RWPE2 (cell line): ENCODE measurements around the gene SLC39A11.

ENCODE experiments used
- ATAC-seq: fragments of 200-7000 bp; cut with Tn5 transposase; 3 replicates; pipeline ENCODE4 v1.9.1; 2021; ENCODE audit warnings: low read depth
- DNase-seq: peaks from one replicate; pipeline ENCODE4 v3.0.0-alpha.2; 2020; ENCODE audit warnings: low spot score
- H3K27ac ChIP-seq: fragments of 450-650 bp; 2 replicates; pipeline ENCODE4 v1.5.1; 2017; ENCODE audit warnings: mild to moderate bottlenecking; ENCODE audit not compliant: poor library complexity, severe bottlenecking
- H3K27me3 ChIP-seq: fragments of 250-450 bp; sonication (Bioruptor Pico); 2 replicates; pipeline ENCODE4 v1.5.1; 2021; ENCODE audit warnings: mild to moderate bottlenecking, moderate library complexity; ENCODE audit not compliant: insufficient read depth, poor library complexity, severe bottlenecking
- H3K36me3 ChIP-seq: fragments of 250-450 bp; sonication (Bioruptor Pico); 2 replicates; pipeline ENCODE4 v1.5.1; 2020; ENCODE audit warnings: low read depth, mild to moderate bottlenecking, moderate library complexity
- H3K4me1 ChIP-seq: fragments of 250-450 bp; sonication (Bioruptor Pico); 2 replicates; pipeline ENCODE4 v1.5.1; 2021; ENCODE audit warnings: mild to moderate bottlenecking, moderate library complexity; ENCODE audit not compliant: insufficient read depth, poor library complexity, severe bottlenecking
- H3K4me3 ChIP-seq: fragments of 250-450 bp; sonication (Bioruptor Pico); 2 replicates; pipeline ENCODE4 v1.5.1; 2021; ENCODE audit warnings: mild to moderate bottlenecking, moderate library complexity; ENCODE audit not compliant: severe bottlenecking
- H3K9me3 ChIP-seq: fragments of 250-450 bp; sonication (Bioruptor Pico); 2 replicates; pipeline ENCODE4 v1.5.1; 2021; ENCODE audit warnings: mild to moderate bottlenecking, moderate library complexity; ENCODE audit not compliant: severe bottlenecking
- TF ChIP-seq, protein P1 (sequence below): fragments of 450-650 bp; IDR thresholded peaks from one replicate; pipeline ENCODE4 v1.5.1; 2017; ENCODE audit warnings: mild to moderate bottlenecking, moderate library complexity; ENCODE audit not compliant: poor library complexity, severe bottlenecking

SLC39A11 gene

DNA sequence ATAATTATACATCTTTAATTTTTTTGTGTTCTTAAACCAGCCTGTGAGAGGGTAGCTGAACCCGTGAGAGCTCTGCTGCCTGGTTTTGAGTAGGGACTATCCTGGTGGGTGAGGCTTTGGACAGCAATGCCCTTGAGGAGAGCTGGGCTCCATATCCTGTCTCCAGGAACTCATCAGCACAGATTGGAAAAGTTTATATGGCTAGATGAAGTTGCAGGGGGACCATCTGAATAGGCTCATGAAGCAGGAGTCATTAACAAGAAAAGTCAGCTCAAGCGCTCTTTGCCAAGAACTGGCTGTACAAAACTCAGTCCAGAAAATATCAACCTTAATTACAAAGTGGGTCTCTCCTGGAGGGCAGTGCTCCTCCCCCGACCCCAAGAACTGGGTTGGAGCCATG lies 38.5 kb upstream of the SLC39A11 start:
- no peak overlapping the region for H3K27ac ChIP-seq
- H3K9me3 ChIP-seq = no peaks in the 10 kb centered on the region
- no peak for ATAC-seq
- no peaks in the 10 kb centered on the region for H3K27me3 ChIP-seq
- TF ChIP-seq, protein P1, sequence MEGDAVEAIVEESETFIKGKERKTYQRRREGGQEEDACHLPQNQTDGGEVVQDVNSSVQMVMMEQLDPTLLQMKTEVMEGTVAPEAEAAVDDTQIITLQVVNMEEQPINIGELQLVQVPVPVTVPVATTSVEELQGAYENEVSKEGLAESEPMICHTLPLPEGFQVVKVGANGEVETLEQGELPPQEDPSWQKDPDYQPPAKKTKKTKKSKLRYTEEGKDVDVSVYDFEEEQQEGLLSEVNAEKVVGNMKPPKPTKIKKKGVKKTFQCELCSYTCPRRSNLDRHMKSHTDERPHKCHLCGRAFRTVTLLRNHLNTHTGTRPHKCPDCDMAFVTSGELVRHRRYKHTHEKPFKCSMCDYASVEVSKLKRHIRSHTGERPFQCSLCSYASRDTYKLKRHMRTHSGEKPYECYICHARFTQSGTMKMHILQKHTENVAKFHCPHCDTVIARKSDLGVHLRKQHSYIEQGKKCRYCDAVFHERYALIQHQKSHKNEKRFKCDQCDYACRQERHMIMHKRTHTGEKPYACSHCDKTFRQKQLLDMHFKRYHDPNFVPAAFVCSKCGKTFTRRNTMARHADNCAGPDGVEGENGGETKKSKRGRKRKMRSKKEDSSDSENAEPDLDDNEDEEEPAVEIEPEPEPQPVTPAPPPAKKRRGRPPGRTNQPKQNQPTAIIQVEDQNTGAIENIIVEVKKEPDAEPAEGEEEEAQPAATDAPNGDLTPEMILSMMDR = no peak
- no peak for DNase-seq
- no peaks in the 10 kb centered on the region for H3K4me1 ChIP-seq
- no peaks in the 10 kb centered on the region for H3K36me3 ChIP-seq
- H3K4me3 ChIP-seq = no peak overlapping the region

DNA sequence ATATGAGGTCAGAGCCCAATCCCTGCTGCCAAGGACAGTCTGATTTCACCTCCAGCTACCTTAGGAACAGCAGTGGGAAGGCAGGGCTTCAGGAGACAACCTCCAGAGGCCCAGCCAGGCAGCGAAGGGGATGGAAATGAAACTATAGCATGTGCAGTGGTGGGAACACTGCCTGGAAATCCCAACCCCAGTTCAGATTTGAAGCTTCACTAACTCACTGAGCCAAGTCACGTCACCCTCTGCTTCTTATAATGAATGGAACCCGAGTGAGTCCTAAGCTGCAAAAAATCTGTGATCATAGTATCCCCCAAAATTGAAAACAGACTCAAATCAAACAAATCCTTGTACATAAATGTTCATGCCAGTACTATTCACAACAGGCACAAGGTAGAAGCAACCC lies 36.0 kb upstream of the SLC39A11 start:
- H3K27me3 ChIP-seq = no peaks in the 10 kb centered on the region
- DNase-seq (no peak), ATAC-seq (no peak)
- no peaks in the 10 kb centered on the region for H3K9me3 ChIP-seq
- TF ChIP-seq, protein P1 = no peak
- no peak overlapping the region for H3K4me3 ChIP-seq
- H3K27ac ChIP-seq = no peak overlapping the region
- no peaks in the 10 kb centered on the region for H3K36me3 ChIP-seq
- H3K4me1 ChIP-seq = no peaks in the 10 kb centered on the region

DNA sequence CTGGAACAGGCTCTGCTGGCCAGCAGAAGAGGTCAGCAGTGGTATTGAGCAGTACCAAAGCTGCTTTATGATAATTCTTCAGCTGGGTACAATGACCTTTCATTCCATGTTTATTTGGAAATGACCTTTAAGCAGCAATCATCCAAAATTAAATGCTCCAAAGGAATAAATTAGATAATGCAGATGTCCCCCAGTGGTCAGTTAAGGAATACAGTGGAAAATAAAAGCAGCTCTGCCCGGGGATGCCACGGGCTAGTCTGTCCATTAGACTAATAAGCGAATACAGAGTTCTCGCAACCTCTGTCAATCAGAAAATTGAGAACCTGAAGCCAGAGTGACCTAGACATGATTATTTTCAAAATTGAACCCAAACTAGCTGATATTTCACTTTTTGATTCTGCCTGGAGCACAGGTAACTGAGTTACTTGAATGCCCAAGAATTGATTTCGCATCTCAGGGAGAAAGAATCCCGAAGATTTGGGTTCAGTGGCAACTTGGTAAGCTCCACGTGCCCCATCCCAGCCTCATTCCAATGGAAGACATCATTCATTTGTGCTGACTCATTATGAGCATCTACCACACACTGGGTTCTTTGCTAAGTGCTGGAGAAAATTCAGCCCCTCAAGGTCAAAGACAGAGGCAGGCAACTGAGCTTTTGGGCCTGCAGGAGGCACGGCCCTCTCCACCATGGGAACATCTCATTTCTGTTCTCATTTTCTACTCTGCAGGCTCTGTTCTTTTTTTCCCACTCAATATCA lies 34.4 kb upstream of the SLC39A11 start:
- ATAC-seq = no peak
- TF ChIP-seq, protein P1 = no peak
- no peaks in the 10 kb centered on the region for H3K4me1 ChIP-seq
- no peak for DNase-seq
- no peaks in the 10 kb centered on the region for H3K27me3 ChIP-seq
- no peaks in the 10 kb centered on the region for H3K36me3 ChIP-seq
- H3K9me3 ChIP-seq = no peaks in the 10 kb centered on the region
- no peak overlapping the region for H3K27ac ChIP-seq
- no peak overlapping the region for H3K4me3 ChIP-seq

DNA sequence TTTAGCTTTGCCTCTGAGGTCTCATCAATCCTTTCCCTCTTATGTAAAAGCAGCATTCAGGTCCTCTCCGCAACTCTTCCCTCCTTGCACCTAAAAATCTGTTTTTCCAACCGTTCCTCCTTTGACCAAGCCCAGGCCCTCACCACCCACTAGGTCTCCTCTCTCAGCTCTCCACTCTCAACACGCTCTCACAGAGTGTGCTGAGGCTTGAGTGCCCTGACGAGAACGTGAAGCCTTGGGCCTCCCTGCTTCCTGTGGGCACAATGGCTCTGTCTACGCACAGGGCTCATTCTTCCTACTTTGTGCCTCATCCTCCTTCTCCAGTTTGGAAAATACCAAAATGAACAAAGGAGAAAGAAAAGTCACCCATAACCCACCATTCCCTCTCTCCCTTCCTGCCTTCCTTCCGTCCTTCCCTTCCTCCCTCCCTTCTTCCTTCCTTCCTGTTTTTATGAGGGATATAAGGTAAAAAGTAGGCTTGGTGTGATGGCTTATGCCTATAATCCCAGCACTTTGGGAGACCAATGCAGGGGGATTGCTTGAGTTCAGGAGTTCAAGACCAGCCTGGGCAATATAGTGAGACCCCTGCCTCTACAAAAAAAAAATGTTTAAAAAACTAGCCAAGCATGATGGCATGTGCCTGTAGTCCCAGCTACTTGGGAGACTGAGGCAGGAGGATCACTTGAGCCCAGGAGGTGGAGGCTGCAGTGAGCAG lies 31.3 kb upstream of the SLC39A11 start:
- Histone ChIP-seq H3K36me3 (no peaks in the 10 kb centered on the region), H3K27ac (no peak overlapping the region), H3K9me3 (no peaks in the 10 kb centered on the region), H3K4me3 (no peak overlapping the region), H3K27me3 (no peaks in the 10 kb centered on the region), H3K4me1 (no peaks in the 10 kb centered on the region)
- TF ChIP-seq, protein P1 = no peak
- DNase-seq (no peak), ATAC-seq (no peak)
